OCI-LY1 (cell line): ENCODE measurements around the gene FSTL5.

Source experiments
- EZH2 ChIP-seq: fragments of 200-600 bp; sonication (generic), shearing (Covaris generic); IDR thresholded peaks from 2 replicates; pipeline ENCODE4 v1.8.0; 2017; ENCODE audit warnings: borderline replicate concordance, mixed run types, mild to moderate bottlenecking, antibody characterized with exemption, low read length, moderate library complexity, mixed read lengths
- TF ChIP-seq, protein P1 (sequence below): fragments of 200-600 bp; sonication (generic), shearing (Covaris generic); IDR thresholded peaks from 2 replicates; pipeline ENCODE4 v1.5.1; 2017; ENCODE audit warnings: mild to moderate bottlenecking, antibody characterized with exemption, low read length, moderate library complexity, mixed read lengths

DNA sequence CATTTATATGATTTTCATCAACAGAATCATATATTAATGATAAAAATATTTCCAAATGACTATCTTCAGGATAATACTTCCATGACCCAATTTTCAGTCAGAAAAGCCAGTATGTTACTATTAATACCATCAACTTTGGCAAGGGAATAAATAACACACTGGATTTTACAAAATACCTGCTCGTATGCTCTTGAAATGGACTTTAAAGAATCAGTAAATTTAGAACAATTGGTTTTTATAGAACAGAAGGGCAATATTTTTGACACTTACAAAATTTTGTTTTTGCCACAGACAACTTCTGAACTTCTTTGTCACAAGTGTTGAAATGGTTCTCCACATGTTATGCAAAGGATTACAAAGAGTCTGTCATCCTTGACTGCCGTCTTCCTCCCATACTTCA lies 700.4 kb downstream of the FSTL5 start:
- TF ChIP-seq, protein P1, sequence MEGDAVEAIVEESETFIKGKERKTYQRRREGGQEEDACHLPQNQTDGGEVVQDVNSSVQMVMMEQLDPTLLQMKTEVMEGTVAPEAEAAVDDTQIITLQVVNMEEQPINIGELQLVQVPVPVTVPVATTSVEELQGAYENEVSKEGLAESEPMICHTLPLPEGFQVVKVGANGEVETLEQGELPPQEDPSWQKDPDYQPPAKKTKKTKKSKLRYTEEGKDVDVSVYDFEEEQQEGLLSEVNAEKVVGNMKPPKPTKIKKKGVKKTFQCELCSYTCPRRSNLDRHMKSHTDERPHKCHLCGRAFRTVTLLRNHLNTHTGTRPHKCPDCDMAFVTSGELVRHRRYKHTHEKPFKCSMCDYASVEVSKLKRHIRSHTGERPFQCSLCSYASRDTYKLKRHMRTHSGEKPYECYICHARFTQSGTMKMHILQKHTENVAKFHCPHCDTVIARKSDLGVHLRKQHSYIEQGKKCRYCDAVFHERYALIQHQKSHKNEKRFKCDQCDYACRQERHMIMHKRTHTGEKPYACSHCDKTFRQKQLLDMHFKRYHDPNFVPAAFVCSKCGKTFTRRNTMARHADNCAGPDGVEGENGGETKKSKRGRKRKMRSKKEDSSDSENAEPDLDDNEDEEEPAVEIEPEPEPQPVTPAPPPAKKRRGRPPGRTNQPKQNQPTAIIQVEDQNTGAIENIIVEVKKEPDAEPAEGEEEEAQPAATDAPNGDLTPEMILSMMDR, result no peak
- TF ChIP-seq EZH2, result no peak
